M059J (cell line): ENCODE measurements around the gene HS3ST6. TPM values are rescaled to one million over a fixed set of nuclear protein-coding genes. Genes with fewer than 3 reads are reported as not detected.
"Not testable (repeated sequence)": the region's sequence is repeated elsewhere in the genome, so short reads cannot be mapped to it uniquely, and the experiment has no call there.

ENCODE experiments used
- DNase-seq: peaks from one replicate; pipeline ENCODE4 v3.0.0-alpha.2; 2012; ENCODE audit warnings: low read depth
- total RNA-seq: library from RNA; depleted of rRNA; stranded (reverse); fragments of >200 nt; shearing (Covaris generic); gene quantifications from 2 replicates; pipeline ENCODE4 v1.2.3, GENCODE V29; 2014

HS3ST6 gene
- total RNA-seq, 1 experiment from 2014 or later, result not detected

DNA sequence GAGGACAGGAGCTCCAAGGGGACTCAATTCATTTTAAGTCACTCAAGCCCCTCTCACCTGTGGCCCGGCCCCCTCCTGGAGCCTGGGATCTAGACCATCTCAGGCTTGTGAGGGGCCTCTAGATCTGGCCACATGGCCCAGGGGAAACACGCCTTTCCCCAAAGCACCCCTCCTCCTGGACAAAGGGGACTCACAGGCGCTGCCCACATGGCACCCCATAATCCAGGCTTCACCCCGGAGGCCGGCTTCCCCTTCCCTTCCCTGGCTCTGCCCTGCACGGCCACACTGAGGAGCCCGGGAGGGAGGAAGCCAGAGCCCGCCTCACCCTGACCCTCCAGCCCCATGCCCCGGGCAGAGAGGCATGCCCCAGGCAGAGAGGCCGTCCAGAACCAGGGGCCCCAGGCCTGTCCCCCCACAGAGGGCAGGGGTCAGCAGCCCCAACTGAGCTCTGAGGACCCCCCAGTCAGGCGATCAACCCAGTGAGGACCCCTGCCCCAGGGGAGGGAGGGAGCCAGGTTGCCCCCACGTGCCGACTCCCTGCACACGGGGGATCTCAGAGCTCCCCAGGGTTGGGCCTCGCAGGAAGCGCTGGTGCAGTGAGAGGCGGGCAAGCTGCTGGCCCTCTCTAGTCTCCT, 10.9 kb downstream of the HS3ST6 start:
- DNase-seq, result no peak

DNA sequence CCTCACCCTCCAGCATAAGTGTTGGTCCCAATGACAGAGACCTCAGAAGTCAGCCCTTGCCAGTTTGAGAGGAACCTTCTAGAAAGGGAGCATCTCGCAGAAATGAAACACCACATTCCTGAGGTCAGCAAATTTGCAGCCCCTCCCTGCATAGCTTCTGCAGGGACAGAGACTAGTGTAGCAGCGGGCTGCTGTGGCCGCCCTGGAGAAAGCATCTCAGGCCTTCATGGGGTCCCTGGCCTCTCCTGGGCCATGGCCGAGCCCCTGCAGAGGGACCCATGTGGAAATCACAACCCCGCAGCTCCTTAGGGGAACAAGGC, 11.4 kb downstream of the HS3ST6 start:
- DNase-seq, result no peak

DNA sequence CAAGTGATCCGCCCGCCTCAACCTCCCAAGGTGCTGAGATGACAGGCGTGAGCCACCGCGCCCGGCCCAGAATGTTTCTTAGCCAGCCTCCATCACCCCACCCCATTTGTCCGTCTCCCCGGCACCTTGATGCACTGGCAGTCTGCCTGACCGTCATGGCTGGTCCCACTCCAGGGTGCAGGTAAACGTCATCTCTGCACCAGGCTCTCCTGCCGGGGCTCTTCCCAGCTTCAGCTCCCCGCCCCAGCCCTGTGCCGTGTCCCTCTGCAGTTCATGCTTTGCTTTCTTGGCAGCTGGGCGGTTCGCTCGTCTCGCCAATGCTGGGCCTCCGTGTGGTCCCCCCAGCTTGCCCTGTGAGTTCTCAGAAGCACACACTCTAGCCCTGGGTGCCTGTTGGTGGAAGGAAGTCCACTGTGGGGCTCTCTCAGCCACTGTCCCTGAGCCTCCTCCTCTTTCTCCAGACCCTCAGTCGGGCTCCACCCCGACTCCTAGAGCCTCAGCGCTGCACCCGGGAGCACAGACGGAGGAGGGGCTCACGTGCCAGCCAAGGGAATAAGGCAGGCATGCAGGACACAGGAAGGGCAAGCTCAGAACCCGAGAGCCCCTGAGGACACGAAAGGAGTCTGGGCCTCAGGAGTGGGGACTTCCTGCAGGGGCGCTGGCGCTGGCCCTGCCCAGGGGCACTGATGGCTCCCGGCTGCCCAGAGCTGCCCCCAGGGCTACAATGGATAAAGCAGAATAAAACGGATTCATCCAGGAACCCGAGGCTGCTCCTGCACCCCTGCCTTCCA, 12.0 kb downstream of the HS3ST6 start:
- no peak for DNase-seq

DNA sequence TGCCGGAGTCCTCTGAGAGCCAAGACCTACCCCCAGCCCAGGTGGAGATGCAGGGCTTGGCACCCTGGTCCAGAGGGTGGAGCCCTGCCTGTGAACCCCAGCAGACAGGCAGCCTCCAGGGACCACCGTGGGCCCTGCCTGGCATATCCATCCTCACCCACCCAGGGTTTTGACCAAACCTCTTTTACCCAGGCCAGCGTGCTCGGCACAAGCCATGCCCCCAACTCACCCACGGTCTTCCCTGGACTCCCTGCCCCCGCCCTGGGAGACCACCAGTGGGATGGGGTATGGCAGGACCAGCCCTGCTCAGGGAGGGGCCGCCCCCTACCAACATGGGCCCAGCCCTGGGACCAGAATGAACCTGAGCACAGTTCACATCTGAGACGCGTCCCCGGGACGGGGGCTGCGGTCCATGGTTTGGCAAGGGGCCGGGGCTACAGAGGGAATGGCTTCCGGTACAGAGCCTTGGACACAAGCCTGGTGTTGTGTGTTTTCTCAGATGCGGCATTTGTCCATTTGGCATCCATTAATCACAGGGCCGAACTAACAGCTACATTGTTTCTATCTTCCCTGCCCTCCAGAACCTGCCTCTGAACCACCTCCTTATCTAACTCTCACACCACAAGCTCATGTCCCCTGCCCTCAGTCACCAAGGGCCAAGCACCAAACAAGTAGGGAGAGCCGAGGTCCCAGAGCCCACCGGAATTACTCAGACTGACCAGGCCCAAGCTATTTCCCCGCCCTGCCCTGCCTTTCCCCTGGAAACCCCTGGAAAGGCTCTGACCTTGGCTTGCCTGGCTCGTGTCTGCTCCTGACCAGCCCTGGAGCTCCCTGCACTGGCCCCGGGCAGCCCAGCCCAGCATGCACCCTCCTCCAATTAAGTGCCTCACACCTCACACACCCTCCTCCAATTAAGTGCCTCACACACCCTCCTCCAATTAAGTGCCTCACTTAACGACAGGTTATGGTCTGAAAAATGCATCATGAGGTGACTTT, 14.1 kb downstream of the HS3ST6 start:
- DNase-seq, result no peak

DNA sequence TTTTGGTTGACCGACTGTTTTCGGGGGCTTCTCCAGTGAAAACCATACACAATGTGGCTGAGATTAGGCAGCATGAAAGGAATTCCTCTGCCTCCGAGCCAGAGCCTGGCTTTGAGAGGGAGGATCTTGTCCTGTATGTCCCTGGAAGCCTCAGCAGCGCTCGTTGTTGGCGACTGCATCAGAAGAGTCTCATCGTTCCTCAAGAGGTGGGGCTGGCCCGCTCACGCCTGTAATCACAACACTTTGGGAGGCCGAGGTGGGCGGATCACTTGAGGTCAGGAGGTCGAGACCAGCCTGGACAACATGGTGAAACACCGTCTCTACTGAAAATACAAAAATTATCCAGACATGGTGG, 15.0 kb downstream of the HS3ST6 start:
- no peak for DNase-seq

DNA sequence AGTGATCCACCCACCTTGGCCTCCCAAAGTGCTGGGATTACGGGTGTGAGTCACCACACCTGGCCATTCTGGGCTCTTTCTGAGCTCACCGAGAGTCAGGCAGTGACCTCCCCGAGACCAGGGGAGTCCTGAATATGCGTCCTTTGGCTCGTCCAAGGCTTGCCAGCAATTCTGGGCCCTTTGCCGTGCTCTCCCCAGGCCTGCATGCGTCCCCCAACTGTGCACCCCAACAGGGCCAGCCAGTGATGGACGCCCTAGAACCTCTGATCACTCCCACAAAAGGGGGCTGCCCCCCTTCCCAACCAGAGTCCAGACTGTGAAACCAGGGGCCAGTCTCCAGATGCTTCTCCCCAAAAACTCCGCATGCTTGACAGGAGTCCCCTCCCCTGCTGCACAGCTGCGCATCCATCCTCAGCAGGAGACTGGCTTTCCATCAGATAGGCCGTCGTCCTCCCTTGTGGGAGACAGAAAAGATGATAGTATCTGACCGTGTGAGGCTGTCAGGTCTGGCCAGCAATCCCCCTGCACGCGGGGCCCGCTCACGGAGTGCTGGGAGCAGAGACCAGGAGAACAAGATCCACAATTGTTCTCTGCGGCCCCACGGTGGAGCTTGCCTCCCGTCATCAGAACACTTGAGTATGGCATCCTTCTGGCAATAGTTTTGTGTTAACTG, 15.5 kb downstream of the HS3ST6 start:
- DNase-seq, result no peak

DNA sequence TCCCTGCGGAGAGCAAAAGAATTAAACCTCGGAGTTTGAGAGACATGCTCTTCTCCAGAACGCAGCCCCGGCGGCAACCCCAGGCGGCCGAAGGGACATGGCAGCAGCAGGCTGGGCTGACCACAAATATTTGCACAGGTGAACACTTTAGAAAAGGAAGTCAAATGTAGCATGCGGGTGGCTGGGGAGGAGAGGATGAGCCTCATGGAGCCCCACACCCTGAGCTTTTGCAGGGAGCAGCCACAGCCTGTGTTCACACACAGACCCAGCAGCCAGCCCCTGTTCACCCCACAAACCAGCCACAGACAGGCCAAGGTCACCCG, 17.8 kb downstream of the HS3ST6 start:
- no peak for DNase-seq

DNA sequence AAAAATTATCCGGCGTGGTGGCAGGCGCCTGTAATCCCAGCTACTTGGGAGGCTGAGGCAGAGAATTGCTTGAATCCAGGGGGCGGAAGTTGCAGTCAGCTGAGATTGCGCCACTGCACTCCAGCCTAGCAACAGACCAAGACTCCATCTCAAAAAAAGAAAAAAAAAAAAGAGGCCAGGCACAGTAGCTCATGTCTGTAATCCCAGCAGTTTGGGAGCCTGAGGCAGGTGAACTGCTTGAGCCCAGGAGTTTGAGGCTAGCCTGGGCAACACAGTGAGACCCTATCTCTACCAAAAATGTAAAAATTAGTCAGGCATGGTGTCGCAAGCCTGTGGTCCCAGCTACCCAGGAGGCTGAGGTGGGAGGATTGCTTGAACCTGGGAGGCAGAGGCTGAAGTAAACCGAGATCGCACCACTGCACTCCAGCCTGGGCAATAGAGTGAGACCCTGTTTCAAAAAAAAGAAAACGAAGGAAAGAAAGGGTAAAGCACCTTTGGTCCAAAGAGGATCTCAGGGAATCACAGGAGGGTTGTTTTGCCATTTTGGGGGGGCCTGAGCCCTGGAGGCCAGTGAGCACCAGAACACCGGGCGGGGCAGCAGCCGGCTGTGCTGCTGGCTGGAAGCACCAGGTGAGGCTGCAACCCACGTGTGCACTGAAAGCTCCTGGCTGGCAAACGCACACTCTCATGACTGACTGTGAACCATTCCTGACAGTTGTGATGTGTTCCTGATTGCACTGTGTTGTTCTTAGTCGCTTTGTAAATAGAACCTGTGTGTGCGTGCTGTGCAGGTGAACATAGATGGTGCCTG, 18.4 kb downstream of the HS3ST6 start:
- no peak for DNase-seq

DNA sequence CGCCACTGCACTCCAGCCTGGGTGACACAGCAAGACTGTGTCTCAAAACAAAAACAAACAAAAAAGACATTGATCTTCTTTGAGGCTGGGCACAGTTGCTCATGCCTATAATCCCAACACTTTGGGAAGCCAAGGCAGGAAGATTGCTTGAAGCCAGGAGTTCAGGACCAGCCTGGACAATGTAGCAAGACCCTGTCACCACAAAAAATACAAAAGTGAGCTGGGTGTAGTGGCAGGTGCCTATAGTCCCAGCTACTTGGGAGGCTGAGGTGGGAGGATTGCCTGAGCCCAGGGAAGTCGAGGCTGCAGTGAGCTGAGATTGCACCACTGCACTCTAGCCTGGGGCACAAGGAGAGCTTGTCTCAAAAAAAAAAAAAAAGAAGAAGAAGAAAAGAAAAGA, 20.5 kb downstream of the HS3ST6 start:
- not testable (repeated sequence) for DNase-seq

DNA sequence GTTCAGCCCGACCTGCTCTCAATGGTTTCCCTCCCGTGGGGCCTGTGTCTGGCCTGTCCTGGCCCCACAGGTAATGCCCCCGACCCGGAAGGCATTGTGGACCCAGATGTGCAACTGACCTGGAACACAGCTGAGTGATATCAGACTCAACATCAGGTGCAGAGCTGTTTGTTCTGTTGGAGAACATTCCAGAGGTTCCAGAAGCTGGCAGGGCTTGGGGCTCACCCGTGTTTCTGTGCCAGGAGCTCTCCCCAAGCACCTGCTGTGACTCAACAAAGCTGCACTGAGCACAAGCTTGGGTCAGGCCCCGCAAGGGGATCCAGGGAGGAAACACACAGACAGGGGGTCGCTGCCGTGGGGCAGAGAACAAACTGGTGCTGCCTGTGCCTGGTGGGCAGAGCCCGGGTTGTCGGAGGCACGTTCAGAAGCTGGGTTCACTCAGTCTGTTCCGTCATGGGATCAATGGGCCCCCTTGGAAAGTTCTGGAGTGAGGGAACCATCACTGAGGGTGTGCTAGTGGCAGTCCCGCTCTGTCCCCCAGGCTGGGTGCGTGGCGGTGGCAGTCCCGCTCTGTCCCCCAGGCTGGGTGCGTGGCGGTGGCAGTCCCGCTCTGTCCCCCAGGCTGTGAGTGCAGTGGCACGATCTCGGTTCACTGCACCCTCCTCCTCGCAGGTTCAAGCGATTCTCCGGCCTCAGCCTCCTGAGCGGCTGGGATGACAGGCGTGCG, 22.1 kb downstream of the HS3ST6 start:
- DNase-seq, result no peak

DNA sequence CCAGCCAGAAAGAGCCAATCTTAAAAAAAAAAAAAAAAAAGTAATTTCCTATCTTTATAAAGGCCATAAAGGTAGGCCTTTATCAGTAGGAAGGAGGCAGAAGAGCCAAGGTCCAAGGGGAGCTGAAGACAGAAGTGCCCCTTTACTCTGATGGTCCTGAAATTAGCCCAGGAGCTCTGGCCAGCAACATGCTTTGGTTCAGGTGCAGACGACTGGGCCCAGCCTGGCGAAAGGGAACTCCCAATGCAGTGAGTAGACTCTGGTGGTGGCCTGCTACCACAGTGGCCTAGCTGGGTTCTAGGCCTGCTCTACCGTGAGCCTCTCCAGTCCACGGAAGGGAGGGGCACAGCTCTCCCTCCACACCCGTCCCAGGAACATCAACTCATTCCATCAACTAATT, 23.1 kb downstream of the HS3ST6 start:
- no peak for DNase-seq

DNA sequence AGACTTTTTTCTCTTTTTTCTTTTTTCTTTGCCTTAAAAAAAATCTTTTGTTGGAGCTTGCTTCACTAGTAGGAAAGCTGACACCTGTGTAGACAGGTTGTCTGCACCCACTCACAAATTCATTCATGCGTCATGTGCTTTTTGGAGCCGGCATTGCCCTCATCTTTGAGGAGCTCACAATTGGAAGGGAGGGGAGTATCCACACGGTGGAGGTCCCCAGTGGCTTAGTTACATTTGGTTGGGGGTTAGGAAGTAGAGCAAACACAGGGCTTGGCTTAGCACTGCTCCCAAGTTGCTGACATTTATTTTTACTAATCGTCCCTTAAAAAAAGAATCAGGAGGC, 27.5 kb downstream of the HS3ST6 start:
- no peak for DNase-seq

DNA sequence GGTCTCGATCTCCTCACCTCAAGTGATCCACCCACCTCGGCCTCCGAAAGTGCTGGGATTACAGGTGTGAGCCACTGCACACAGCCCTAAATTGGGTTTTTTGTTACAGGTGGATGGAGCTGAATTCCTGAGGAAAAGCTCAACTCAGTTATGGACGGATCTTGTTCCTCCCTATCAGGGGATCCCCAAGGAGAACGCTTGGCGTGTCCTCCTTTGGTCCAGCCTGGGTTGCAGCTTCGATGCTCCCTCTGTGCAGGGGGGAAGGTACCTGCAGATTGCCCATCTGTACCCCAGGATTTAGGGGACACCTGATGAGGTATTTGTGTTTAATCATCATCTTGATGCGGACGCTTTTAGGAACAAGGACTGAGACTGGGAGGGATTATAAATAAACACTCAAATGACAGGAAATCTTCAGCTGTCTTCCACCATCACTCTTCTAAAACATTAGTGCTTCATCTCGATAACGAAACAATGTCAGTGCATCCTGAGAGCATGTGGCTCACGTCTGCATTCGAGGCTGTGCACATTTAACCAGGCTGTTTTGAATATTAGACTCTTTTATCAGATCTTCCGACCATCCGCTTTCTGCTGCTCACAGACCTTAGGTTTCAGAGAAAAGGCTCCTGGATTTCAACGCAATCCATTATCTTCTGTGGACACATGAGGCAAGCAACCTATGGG, 28.0 kb downstream of the HS3ST6 start:
- DNase-seq, result no peak

DNA sequence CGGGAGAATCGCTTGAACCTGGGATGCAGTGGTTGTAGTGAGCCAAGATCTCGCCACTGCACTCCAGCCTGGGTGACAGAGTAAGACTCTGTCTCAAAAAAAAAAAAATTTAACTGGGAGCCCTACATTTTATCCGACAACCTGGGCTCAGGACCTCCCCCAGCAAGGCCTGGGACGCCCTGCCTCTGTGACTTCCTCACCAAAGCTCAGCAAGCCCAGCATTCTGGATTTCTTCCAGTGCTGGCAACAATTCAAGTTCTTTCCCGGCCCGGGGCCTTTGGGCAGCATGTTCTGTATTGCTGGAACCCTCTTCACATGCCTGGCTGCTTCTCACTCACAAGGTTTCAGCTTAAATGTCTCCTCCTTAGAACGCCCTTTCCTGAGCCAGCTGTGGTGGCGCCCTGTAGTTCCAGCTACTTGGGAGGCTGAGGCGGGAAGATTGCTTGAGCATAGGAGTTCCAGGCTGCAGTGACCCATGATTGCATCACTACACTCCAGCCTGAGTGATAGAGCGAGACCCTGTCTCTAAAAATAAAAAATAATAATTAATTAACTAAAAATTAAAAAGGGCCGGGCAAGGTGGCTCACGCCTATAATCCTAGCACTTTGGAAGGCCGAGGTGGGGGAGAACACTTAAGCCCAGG, 30.4 kb downstream of the HS3ST6 start:
- no peak for DNase-seq

DNA sequence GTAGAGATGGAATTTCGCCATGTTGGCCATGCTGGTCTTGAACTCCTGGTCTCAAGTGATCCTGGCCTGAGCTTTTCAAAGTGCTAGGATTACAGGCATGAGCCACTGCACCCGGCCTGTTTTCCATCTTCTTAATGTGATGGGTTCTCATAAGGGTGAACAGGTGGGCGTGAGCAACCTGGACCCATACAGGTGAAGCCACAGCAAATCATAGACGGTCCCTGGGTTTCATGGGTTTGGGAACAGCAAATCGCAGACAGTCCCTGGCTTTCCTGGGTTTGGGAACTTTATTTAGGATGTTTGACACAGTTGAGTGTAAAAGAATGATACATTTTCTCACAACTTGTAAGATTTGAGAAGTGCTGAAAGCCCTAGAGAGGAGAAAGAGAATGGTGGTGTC, 33.3 kb downstream of the HS3ST6 start:
- DNase-seq, result no peak

DNA sequence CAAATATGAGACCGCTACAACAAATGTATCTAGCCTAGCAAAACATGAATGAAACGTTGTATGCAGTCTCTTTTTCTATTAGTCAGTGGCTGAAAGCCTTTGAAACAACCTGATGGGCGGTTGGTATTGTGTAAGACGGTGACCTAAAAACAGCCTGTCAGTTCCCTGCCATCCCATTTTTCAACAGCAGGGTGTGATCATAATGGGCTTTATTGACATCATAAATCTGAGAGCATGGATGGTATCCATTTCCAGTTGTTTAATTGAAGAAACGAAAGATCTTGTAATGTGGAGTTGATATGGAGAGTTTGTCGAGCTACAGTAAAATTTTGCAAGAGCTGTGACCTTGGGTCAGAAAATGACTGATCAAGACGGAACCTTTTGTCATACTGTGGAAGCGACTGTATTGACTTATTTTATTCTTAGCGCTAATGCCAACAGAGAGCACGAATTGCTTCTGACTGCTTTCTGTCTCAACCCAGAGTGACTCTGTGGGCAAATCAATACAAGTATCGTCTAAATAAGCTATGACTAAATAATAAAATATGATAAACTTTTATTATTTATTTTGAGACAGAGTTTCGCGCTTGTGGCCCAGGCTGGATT, 34.0 kb downstream of the HS3ST6 start:
- peak; percentile 30 for DNase-seq

DNA sequence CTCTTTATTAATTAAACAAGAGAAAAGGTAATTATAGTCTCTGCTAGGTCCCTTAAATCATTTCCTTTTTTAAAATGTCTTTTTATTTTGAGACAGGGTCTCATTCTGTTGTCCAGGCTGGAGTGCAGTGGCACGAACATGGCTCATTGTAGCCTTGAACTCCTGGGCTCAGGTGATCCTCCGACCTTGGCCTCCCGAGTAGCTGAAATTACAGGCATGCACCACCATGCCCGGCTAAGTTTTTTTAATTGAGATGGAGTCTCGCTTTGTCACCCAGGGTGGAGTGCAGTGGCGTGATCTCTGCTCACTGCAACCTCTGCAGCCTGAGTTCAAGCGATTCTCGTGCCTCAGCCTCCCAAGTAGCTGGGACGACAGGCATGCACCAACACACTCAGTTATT, 37.0 kb downstream of the HS3ST6 start:
- DNase-seq, result not testable (repeated sequence)

DNA sequence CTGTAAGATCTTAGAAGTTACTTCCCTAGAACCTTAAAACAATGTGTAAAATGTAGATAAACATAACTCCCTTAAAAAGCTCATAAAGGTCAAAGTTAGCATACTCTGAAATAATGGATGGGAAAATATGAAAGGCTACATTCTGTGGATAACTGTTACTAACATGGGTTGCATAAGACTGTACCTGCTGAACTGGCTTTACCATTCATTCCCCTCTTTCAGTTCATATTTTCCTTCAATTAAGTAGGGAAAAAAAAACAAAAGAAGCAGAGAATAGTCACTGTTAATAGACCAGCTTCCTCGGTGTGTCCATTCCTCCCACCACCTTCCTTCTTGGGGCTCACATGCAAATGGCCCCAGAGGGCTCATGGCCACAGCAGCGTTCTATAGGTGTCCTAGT, 38.7 kb downstream of the HS3ST6 start:
- DNase-seq, result no peak

DNA sequence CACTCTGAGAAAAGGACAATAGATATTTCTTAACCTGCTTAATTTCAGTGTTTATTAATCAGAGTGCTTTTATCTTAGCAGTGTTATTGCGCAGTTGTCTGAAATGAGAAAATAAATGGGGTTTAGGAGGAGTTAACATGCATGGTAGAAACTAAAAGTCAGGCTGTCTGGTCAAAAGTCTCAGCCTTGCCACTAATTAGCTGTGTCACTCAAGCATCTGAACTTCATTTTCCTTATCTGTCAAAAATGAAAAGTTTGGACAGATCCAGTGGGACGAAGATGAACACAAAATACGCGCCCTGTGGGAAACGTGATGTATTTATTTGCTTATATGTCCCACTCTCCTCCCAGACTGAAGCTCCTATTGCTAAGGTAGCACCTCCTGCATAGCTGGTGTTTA, 40.0 kb downstream of the HS3ST6 start:
- no peak for DNase-seq
